Liver (tissue), 3 donors: ENCODE measurements around the gene CDH20.

Experiments used
- ATF3 ChIP-seq: IDR thresholded peaks from 2 replicates; pipeline ENCODE4 v1.6.1; 2016; ENCODE audit warnings: antibody characterized with exemption
- CTCF ChIP-seq: fragments of 150-350 bp; IDR thresholded peaks from 2 replicates; pipeline ENCODE4 v1.5.1; 2017; ENCODE audit warnings: improper control_type of control experiment, low read depth, low read length; ENCODE audit not compliant: missing input control
- NR2F2 ChIP-seq: IDR thresholded peaks from 2 replicates; pipeline ENCODE4 v1.6.1; 2016; ENCODE audit warnings: antibody characterized with exemption
- RAD21 ChIP-seq, 2 donors: IDR thresholded peaks; 2 replicates each; pipeline ENCODE4 v1.6.1; 2016; ENCODE audit warnings: antibody characterized with exemption in 2 of 2, mild to moderate bottlenecking in 2 of 2
- SP1 ChIP-seq: IDR thresholded peaks from 2 replicates; pipeline ENCODE4 v1.6.1; 2018; ENCODE audit warnings: antibody characterized with exemption, mild to moderate bottlenecking
- TAF1 ChIP-seq: conservative IDR thresholded peaks from 2 replicates; pipeline ENCODE4 v1.6.1; 2016; ENCODE audit warnings: antibody characterized with exemption, mild to moderate bottlenecking
- YY1 ChIP-seq: IDR thresholded peaks from 2 replicates; pipeline ENCODE4 v1.6.1; 2016; ENCODE audit warnings: antibody characterized with exemption, mild to moderate bottlenecking
- donor health status: healthy.
- donor health status: healthy.

DNA sequence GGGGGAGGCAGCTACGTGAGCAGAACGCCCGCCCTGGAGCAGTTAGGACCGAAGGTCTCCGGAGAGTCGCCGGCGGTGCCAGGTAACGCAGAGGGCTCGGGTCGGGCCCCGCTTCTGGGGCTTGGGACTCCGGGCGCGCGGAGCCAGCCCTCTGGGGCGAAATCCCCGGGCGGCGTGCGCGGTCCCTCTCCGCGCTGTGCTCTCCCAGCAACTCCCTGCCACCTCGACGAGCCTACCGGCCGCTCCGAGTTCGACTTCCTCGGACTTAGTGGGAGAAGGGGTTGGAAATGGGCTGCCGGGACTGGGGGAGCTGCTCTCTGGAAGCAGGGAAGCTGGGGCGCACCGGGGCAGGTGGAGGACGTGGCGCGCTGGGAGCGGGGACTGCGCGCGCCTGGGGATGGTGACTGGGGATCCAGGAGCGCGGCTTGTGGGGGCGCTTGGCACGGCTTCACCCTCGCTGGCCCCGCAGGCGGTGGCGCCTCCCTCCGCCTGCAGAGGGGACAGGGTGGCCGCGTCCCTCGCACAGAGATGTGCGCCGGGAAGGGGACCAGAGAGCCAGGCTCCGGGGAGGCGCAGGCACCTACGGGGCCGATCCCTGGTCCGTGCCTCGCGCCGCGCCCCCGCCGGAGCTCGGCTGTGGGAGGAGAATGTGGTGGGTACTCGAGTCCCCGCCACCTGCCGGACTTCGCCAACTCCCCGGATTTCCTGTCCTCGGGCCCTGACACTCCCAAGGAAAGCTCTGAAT, 688 bp downstream of the CDH20 start:
- TF ChIP-seq ATF3 (no peak), RAD21 (IDR thresholded peaks at IDR 0.05) (no peak), CTCF (no peak), YY1 (no peak), TAF1 (no peak), NR2F2 (no peak), SP1 (no peak)
